Ishikawa (cell line): ENCODE measurements around the gene LPP.

Source experiments
- CEBPB ChIP-seq: IDR thresholded peaks from 2 replicates; pipeline ENCODE4 v1.6.1; 2012
- EGR1 ChIP-seq: IDR thresholded peaks from 2 replicates; pipeline ENCODE4 v1.6.1; 2012
- FOXM1 ChIP-seq: IDR thresholded peaks from 2 replicates; pipeline ENCODE4 v1.6.1; 2012; ENCODE audit warnings: low read depth, borderline replicate concordance
- NFIC ChIP-seq: IDR thresholded peaks from 2 replicates; pipeline ENCODE4 v1.6.1; 2012
- RAD21 ChIP-seq: IDR thresholded peaks from 2 replicates; pipeline ENCODE4 v1.6.1; 2012; ENCODE audit warnings: low read depth
- TAF1 ChIP-seq: IDR thresholded peaks from 2 replicates; pipeline ENCODE4 v1.6.1; 2012; ENCODE audit warnings: low read depth, mild to moderate bottlenecking
- TCF12 ChIP-seq: IDR thresholded peaks from 2 replicates; pipeline ENCODE4 v1.6.1; 2012; ENCODE audit warnings: low read depth
- YY1 ChIP-seq: IDR thresholded peaks from 2 replicates; pipeline ENCODE4 v1.6.1; 2012; ENCODE audit warnings: low read depth

DNA sequence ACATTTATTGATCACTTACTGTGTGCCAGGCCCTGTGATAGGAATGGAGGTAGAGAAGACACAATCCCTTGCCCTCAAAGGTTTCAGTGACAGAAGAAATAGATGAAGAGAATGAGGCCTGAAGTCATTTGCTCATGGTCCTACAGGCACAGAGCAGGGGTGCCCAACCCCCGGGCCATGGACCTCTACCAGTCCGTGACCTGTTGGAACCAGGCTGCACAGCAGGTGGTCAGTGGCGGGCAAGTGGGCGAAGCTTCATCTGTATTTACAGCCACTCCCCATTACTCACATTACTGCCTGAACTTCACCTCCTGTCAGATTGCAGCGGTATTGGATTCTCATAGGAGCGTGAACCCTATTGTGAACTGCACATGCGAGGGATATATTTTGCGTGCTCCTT is 480.3 kb downstream of the LPP start:
- TF ChIP-seq FOXM1 (no peak), TCF12 (no peak), EGR1 (no peak), RAD21 (no peak), YY1 (no peak), CEBPB (no peak), NFIC (no peak), TAF1 (no peak)
